ENCODE results near the gene DLK1. TPM values are rescaled to one million over a fixed set of nuclear protein-coding genes. Genes with fewer than 3 reads are reported as not detected.

The DLK1 gene
- total RNA-seq, 1 experiment from 2014 or later: 3.3 TPM

- DNase-seq (ENCODE audit: low spot score): no peak
- no peak overlapping the region for H3K27ac Mint-ChIP-seq
- no peak for ATAC-seq
- no peaks in the 10 kb centered on the region for H3K36me3 Mint-ChIP-seq
- no peak for TF ChIP-seq SP1 (CRISPR knock-in tag; conservative IDR thresholded peaks at IDR 0.05)
- CTCF ChIA-PET: interaction anchor here (1.3 kb wide), 1 partner anchor 126 kb away, joined by 3 read pairs; no protein-coding TSS in a partner anchor
- POLR2A ChIA-PET: no interaction called here
- H3K4me3 Mint-ChIP-seq: no peak overlapping the region
- no peaks in the 10 kb centered on the region for H3K9me3 Mint-ChIP-seq
- H3K27me3 Mint-ChIP-seq (ENCODE audit: low read depth): peaks cover 3% of the 10 kb centered on the region; the same call in 1 of the 2 replicates
- no peaks in the 10 kb centered on the region for H3K4me1 Mint-ChIP-seq
Measured at GRCh38 chr14:100702590-100702989, 24.1 kb upstream of the DLK1 start.

GRCh38 chr14:100703386-100704220 is 23.1 kb upstream of the DLK1 start:
- TF ChIP-seq NFYB (CRISPR knock-in tag; conservative IDR thresholded peaks at IDR 0.05; ENCODE audit: low read depth): no peak
- no peak for TF ChIP-seq ATF6 (CRISPR knock-in tag; IDR thresholded peaks at IDR 0.05)
- TF ChIP-seq ZNF425 (CRISPR knock-in tag; conservative IDR thresholded peaks at IDR 0.05): no peak
- no peak for TF ChIP-seq ZNF121 (CRISPR knock-in tag; IDR thresholded peaks at IDR 0.05)
- TF ChIP-seq ZNF671 (CRISPR knock-in tag; IDR thresholded peaks at IDR 0.05): no peak
- no peak for TF ChIP-seq RORB (CRISPR knock-in tag; IDR thresholded peaks at IDR 0.05)
- no peak for TF ChIP-seq FOXP4 (CRISPR knock-in tag; IDR thresholded peaks at IDR 0.05)
- no peak for TF ChIP-seq SMAD3 (CRISPR knock-in tag; IDR thresholded peaks at IDR 0.05; ENCODE audit: borderline replicate concordance)
- TF ChIP-seq MAX (CRISPR knock-in tag; IDR thresholded peaks at IDR 0.05): no peak
- TF ChIP-seq NFATC4 (CRISPR knock-in tag; IDR thresholded peaks at IDR 0.05): no peak
- no peak for TF ChIP-seq NR3C1 (CRISPR knock-in tag; conservative IDR thresholded peaks at IDR 0.05; ENCODE audit: low read depth)
- no peak for TF ChIP-seq RELA (CRISPR knock-in tag; IDR thresholded peaks at IDR 0.05; ENCODE audit: borderline replicate concordance)
- no peak for TF ChIP-seq CREB1 (CRISPR knock-in tag; IDR thresholded peaks at IDR 0.05)
- TF ChIP-seq E2F1 (CRISPR knock-in tag; IDR thresholded peaks at IDR 0.05): no peak
- TF ChIP-seq ZNF232 (CRISPR knock-in tag; IDR thresholded peaks at IDR 0.05): no peak
- TF ChIP-seq ZNF416 (CRISPR knock-in tag; IDR thresholded peaks at IDR 0.05): no peak
- TF ChIP-seq MXD4 (CRISPR knock-in tag; IDR thresholded peaks at IDR 0.05; ENCODE audit: borderline replicate concordance): no peak
- no peak for TF ChIP-seq CREM (CRISPR knock-in tag; IDR thresholded peaks at IDR 0.05)
- TF ChIP-seq GTF2I (CRISPR knock-in tag; conservative IDR thresholded peaks at IDR 0.05): no peak
- Mint-ChIP-seq H3K36me3 (no peaks in the 10 kb centered on the region), H3K9me3 (no peaks in the 10 kb centered on the region), H3K27ac (no peak overlapping the region), H3K4me1 (peaks cover 6% of the 10 kb centered on the region), H3K27me3 (ENCODE audit: low read depth) (peaks cover 3% of the 10 kb centered on the region; the same call in 1 of the 2 replicates), H3K4me3 (no peak overlapping the region)
- no peak for DNase-seq (ENCODE audit: low spot score)
- CTCF ChIA-PET: no interaction called here
- POLR2A ChIA-PET: no interaction called here
- ATAC-seq: no peak
